SU-DHL-6 (cell line): Measurements from ENCODE around the gene TNS3.

Experiments used
- EZH2phosphoT487 ChIP-seq: fragments of 200-600 bp; sonication (generic), shearing (Covaris generic); conservative IDR thresholded peaks from 2 replicates; pipeline ENCODE4 v1.6.1; 2018; ENCODE audit warnings: mild to moderate bottlenecking, antibody characterized with exemption, low read length, moderate library complexity, mixed read lengths
- TF ChIP-seq, protein P1 (sequence below): fragments of 200-600 bp; sonication (generic); IDR thresholded peaks from one replicate; pipeline ENCODE4 v1.5.1; 2017; ENCODE audit warnings: antibody characterized with exemption, mild to moderate bottlenecking, low read length, moderate library complexity; ENCODE audit not compliant: insufficient read depth, poor library complexity, severe bottlenecking

DNA sequence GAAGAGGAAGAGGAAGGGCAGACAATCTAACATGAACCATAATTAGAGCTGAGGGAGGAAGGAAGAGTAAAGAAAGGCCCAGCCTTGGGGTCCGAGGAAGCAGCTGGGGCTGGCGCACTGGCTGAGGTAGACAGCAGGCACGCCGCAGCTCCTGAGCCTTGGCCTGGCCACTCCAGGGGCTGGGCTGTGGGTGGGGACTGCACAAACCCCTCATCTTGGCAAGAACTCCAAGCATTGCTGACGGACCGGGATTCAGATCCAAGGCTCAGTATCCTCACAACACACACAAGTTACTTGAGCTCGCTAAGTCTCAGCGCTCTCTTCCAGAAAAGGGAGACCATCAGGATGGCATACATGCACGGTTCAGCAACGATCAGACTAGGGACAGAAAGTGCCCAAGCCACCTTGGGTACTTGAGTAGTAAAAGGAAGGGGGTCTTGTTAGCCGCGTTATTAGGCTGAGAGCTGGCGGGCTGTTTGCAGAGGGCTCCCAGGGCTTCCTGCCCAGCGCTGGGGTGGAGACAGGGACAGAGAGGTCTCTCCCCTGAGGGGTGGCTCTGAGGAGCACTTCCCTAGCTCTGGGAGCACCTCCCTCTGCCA is 4.5 kb downstream of the TNS3 start:
- TF ChIP-seq, protein P1, sequence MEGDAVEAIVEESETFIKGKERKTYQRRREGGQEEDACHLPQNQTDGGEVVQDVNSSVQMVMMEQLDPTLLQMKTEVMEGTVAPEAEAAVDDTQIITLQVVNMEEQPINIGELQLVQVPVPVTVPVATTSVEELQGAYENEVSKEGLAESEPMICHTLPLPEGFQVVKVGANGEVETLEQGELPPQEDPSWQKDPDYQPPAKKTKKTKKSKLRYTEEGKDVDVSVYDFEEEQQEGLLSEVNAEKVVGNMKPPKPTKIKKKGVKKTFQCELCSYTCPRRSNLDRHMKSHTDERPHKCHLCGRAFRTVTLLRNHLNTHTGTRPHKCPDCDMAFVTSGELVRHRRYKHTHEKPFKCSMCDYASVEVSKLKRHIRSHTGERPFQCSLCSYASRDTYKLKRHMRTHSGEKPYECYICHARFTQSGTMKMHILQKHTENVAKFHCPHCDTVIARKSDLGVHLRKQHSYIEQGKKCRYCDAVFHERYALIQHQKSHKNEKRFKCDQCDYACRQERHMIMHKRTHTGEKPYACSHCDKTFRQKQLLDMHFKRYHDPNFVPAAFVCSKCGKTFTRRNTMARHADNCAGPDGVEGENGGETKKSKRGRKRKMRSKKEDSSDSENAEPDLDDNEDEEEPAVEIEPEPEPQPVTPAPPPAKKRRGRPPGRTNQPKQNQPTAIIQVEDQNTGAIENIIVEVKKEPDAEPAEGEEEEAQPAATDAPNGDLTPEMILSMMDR, result no peak
- TF ChIP-seq EZH2phosphoT487, result no peak
